Gastroesophageal sphincter (tissue), 4 donors: ENCODE measurements around the gene PRKN. TPM values are rescaled to one million over a fixed set of nuclear protein-coding genes. Genes with fewer than 3 reads are reported as not detected.

ENCODE experiments used
- ATAC-seq: fragments of 150-250 bp; one replicate; pipeline ENCODE4 v1.9.1; 2016; ENCODE audit warnings: mild to moderate bottlenecking, moderate library complexity
- H3K27ac ChIP-seq, 4 donors: fragments of 200-600 bp; sonication (generic) in 3 of 4; 1 replicate in 3 of 4; 2 replicates in 1 of 4; pipeline ENCODE4 v1.5.1; 2016 to 2019
- H3K27me3 ChIP-seq: fragments of 200-600 bp; sonication (generic); one replicate; pipeline ENCODE4 v1.5.1; 2019
- H3K36me3 ChIP-seq, 2 donors: fragments of 200-600 bp; sonication (generic); one replicate each; pipeline ENCODE4 v1.5.1; 2019; ENCODE audit warnings: control low read depth in 1 of 2
- H3K4me1 ChIP-seq, 3 donors: fragments of 200-600 bp; sonication (generic); 1 replicate in 2 of 3; 2 replicates in 1 of 3; pipeline ENCODE4 v1.5.1; 2016 to 2019; ENCODE audit warnings: control low read depth in 2 of 3
- H3K4me3 ChIP-seq, 2 donors: fragments of 200-600 bp; sonication (generic); one replicate each; pipeline ENCODE4 v1.5.1; 2019; ENCODE audit warnings: mild to moderate bottlenecking in 1 of 2, moderate library complexity in 1 of 2
- H3K9me3 ChIP-seq, 3 donors: fragments of 200-600 bp; sonication (generic); one replicate each; pipeline ENCODE4 v1.5.1; 2017 to 2019; ENCODE audit warnings: control low read depth in 2 of 3
- CTCF ChIP-seq, 4 experiments: fragments of 200-600 bp in 2 of 4; fragments of 450-650 bp in 2 of 4; sonication (generic) in 1 of 4; IDR thresholded peaks; one replicate each; pipeline ENCODE4 v1.5.1; 2017 to 2019; ENCODE audit warnings: antibody characterized with exemption in 4 of 4, mild to moderate bottlenecking in 2 of 4, moderate library complexity in 2 of 4
- EP300 ChIP-seq: sonication (generic); formaldehyde crosslinking; IDR thresholded peaks from one replicate; pipeline ENCODE4 v1.6.1; 2017; ENCODE audit warnings: antibody characterized with exemption, mild to moderate bottlenecking
- POLR2A ChIP-seq, 2 donors: fragments of 450-650 bp; IDR thresholded peaks; one replicate each; pipeline ENCODE4 v1.6.1; 2017; ENCODE audit warnings: antibody characterized with exemption in 2 of 2, mild to moderate bottlenecking in 2 of 2, moderate library complexity in 1 of 2
- POLR2AphosphoS5 ChIP-seq: sonication (generic); formaldehyde crosslinking; IDR thresholded peaks from one replicate; pipeline ENCODE4 v1.6.1; 2017; ENCODE audit warnings: antibody characterized with exemption
- WGBS, 2 donors: methylation state at CpG; one replicate each; pipeline ENCODE4 v1.1.5; 2018; ENCODE audit warnings: low coverage in 1 of 2; 5-methylcytosine and 5-hydroxymethylcytosine counted together
- total RNA-seq, 4 donors: library from RNA; depleted of rRNA; stranded (reverse); fragments of >200 nt; gene quantifications; one replicate each; pipeline ENCODE4 v1.1.0, GENCODE V29; 2016

Gene PRKN
- total RNA-seq, 4 donors from 2014 or later, result 8.4 to 58.6 (median 25.8) TPM

- ATAC-seq, result no peak
- 88 to 92% methylated on average over 4 of the region's 4 CpGs for WGBS, 2 donors
- no peaks in the 10 kb centered on the region for H3K9me3 ChIP-seq
- TF ChIP-seq EP300, result no peak
- no peak for TF ChIP-seq CTCF (IDR thresholded peaks at IDR 0.05)
- TF ChIP-seq POLR2A (IDR thresholded peaks at IDR 0.05), result no peak
- TF ChIP-seq POLR2AphosphoS5, result no peak
- no peaks in the 10 kb centered on the region for H3K36me3 ChIP-seq
- H3K27ac ChIP-seq, result no peak overlapping the region
- H3K4me1 ChIP-seq, result peaks cover 0 to 5% (median 0%) of the 10 kb centered on the region in 3 donors
- no peak overlapping the region for H3K4me3 ChIP-seq
- H3K27me3 ChIP-seq, result no peaks in the 10 kb centered on the region
Observed at GRCh38 chr6:161479376-161479775, 1248.2 kb downstream of the PRKN start.

GRCh38 chr6:161477876-161478425, 1249.6 kb downstream of the PRKN start:
- H3K27me3 ChIP-seq, result no peaks in the 10 kb centered on the region
- WGBS, 2 donors, result 94% methylated on average over 7 of the region's 7 CpGs
- H3K36me3 ChIP-seq, result no peaks in the 10 kb centered on the region
- no peak for ATAC-seq
- H3K9me3 ChIP-seq, result no peaks in the 10 kb centered on the region
- no peak overlapping the region for H3K27ac ChIP-seq
- TF ChIP-seq EP300 (no peak), POLR2A (IDR thresholded peaks at IDR 0.05) (no peak), POLR2AphosphoS5 (no peak), CTCF (IDR thresholded peaks at IDR 0.05) (no peak)
- H3K4me1 ChIP-seq, result peaks cover 0 to 5% (median 0%) of the 10 kb centered on the region in 3 donors
- H3K4me3 ChIP-seq, result no peak overlapping the region

- Histone ChIP-seq H3K36me3 (no peaks in the 10 kb centered on the region), H3K27ac (peak overlapping the region in 2 of 4 donors; percentile 22 to 38), H3K4me3 (no peak overlapping the region), H3K4me1 (peaks cover 0 to 5% (median 0%) of the 10 kb centered on the region in 3 donors), H3K27me3 (no peaks in the 10 kb centered on the region), H3K9me3 (no peaks in the 10 kb centered on the region)
- WGBS, 2 donors, result 49 to 61% methylated on average over 9 of the region's 9 CpGs
- ATAC-seq, result peak; percentile 53
- no peak for TF ChIP-seq EP300
- TF ChIP-seq POLR2AphosphoS5, result peak; percentile 9
Observed at GRCh38 chr6:161476711-161477110, 1250.9 kb downstream of the PRKN start.

GRCh38 chr6:161465403-161465802, 1262.2 kb downstream of the PRKN start:
- ATAC-seq, result no peak
- Histone ChIP-seq H3K9me3 (no peaks in the 10 kb centered on the region), H3K4me3 (no peak overlapping the region), H3K27me3 (no peaks in the 10 kb centered on the region), H3K36me3 (no peaks in the 10 kb centered on the region), H3K4me1 (peaks cover 0 to 11% (median 5%) of the 10 kb centered on the region in 3 donors), H3K27ac (no peak overlapping the region)
- no peak for TF ChIP-seq CTCF (IDR thresholded peaks at IDR 0.05)
- TF ChIP-seq POLR2A (IDR thresholded peaks at IDR 0.05), result no peak
- no peak for TF ChIP-seq EP300
- TF ChIP-seq POLR2AphosphoS5, result no peak
- 72 to 83% methylated on average over 2 of the region's 2 CpGs for WGBS, 2 donors

GRCh38 chr6:161463071-161463470, 1264.5 kb downstream of the PRKN start:
- 80 to 83% methylated on average over 1 to 2 of the region's 2 CpGs for WGBS, 2 donors
- TF ChIP-seq POLR2A (IDR thresholded peaks at IDR 0.05), result no peak
- no peak for TF ChIP-seq EP300
- no peak for TF ChIP-seq POLR2AphosphoS5
- TF ChIP-seq CTCF (IDR thresholded peaks at IDR 0.05), result no peak
- no peak for ATAC-seq
- Histone ChIP-seq H3K4me1 (peaks cover 0 to 11% (median 5%) of the 10 kb centered on the region in 3 donors), H3K4me3 (no peak overlapping the region), H3K27ac (no peak overlapping the region), H3K27me3 (no peaks in the 10 kb centered on the region), H3K9me3 (no peaks in the 10 kb centered on the region), H3K36me3 (no peaks in the 10 kb centered on the region)
